Measurements from ENCODE around the gene SLC11A2. TPM values are rescaled to one million over a fixed set of nuclear protein-coding genes. Genes with fewer than 3 reads are reported as not detected.
A peak's percentile ranks its signal among the peaks of the same experiment; 100 is the strongest.

Gene SLC11A2
- total and polyA plus RNA-seq, 9 of the 15 experiments (the other 6 are each of a cell fraction or from before 2014, with no cell fraction given): 21.1 to 54.0 (median 32.9) TPM

- ATAC-seq: no peak
- Histone ChIP-seq H2AFZ (ENCODE audit: low read depth, low read length) (no peak overlapping the region), H3K27me3 (ENCODE audit: control insufficient read depth in 2 of 2, insufficient read depth in 2 of 2, low read length in 2 of 2) (no peaks in the 10 kb centered on the region), H3K27ac (ENCODE audit: extremely low read depth, low read depth, low read length) (no peak overlapping the region), H3K4me2 (ENCODE audit: insufficient read depth, low read length) (no peak overlapping the region), H3K9me1 (ENCODE audit: control insufficient read depth, insufficient read depth, low read length) (no peaks in the 10 kb centered on the region), H3K79me2 (ENCODE audit: control insufficient read depth, insufficient read depth, low read length) (peaks cover 5% of the 10 kb centered on the region; the same call in 1 of the 3 replicates), H3K4me1 (replicated peaks in 1 of 2; ENCODE audit: control insufficient read depth in 2 of 2, insufficient read depth in 2 of 2, low read length in 2 of 2) (no peaks in the 10 kb centered on the region), H3K36me3 (ENCODE audit: control insufficient read depth, insufficient read depth, low read length) (peaks cover 87% of the 10 kb centered on the region), H4K20me1 (replicated peaks; ENCODE audit: control insufficient read depth, insufficient read depth, low read length) (no peaks in the 10 kb centered on the region), H3K9ac (ENCODE audit: insufficient read depth in 1 of 2, low read depth in 2 of 2, low read length in 2 of 2) (no peak overlapping the region), H3K4me3 (no peak overlapping the region), H3K9me3 (replicated peaks; ENCODE audit: control insufficient read depth, insufficient read depth, low read depth, low read length) (no peaks in the 10 kb centered on the region)
- ChIA-PET POLR2A (interaction anchor here (0.6 to 2.1 kb wide), 5 partner anchors 8 to 431 kb away, joined by 3 to 11 read pairs (median 3); partner anchors contain the start of genes CSRNP2 and LETMD1), CTCF (ENCODE audit: low intra/inter-chr PET ratio) (no interaction called here)
- FAIRE-seq: no peak
- in situ Hi-C loops (cut with MboI) (no loop called here), intact Hi-C loops (cut with micrococcal nuclease) (no loop called here)
- DNase-seq (ENCODE audit: extremely low read depth in 1 of 4, low spot score in 3 of 4): no peak
- TF ChIP-seq PATZ1 (CRISPR knock-in tag; IDR thresholded peaks at IDR 0.05; ENCODE audit: borderline replicate concordance) (no peak), CEBPB (tag; IDR thresholded peaks at IDR 0.05) (peak; percentile 24; the same call in 1 of the 2 replicates)
- 78% methylated on average over 4 of the region's 5 CpGs for WGBS (ENCODE audit: insufficient coverage, low coverage, missing lambda C conversion rate)
- BruUV-seq (replicated peaks): no TSS peak
These were observed 30.1 kb upstream of the SLC11A2 start for GRCh38 chr12:51056242-51056641.

GRCh38 chr12:51055060-51055459 is 28.9 kb upstream of the SLC11A2 start:
- Histone ChIP-seq H3K4me1 (replicated peaks in 1 of 2; ENCODE audit: control insufficient read depth in 2 of 2, insufficient read depth in 2 of 2, low read length in 2 of 2) (0 out of 5 replicates have a peak, but pooled peaks cover 0 to 2% of the 10 kb centered on the region in 2 experiments), H3K36me3 (ENCODE audit: control insufficient read depth, insufficient read depth, low read length) (peaks cover 84% of the 10 kb centered on the region), H3K4me2 (ENCODE audit: insufficient read depth, low read length) (no peak overlapping the region), H3K27ac (ENCODE audit: extremely low read depth, low read depth, low read length) (no peak overlapping the region), H3K9ac (ENCODE audit: insufficient read depth in 1 of 2, low read depth in 2 of 2, low read length in 2 of 2) (no peak overlapping the region), H2AFZ (ENCODE audit: low read depth, low read length) (no peak overlapping the region), H3K9me3 (replicated peaks; ENCODE audit: control insufficient read depth, insufficient read depth, low read depth, low read length) (no peaks in the 10 kb centered on the region), H3K79me2 (ENCODE audit: control insufficient read depth, insufficient read depth, low read length) (peaks cover 9% of the 10 kb centered on the region), H4K20me1 (replicated peaks; ENCODE audit: control insufficient read depth, insufficient read depth, low read length) (no peaks in the 10 kb centered on the region), H3K9me1 (ENCODE audit: control insufficient read depth, insufficient read depth, low read length) (no peaks in the 10 kb centered on the region), H3K27me3 (ENCODE audit: control insufficient read depth in 2 of 2, insufficient read depth in 2 of 2, low read length in 2 of 2) (no peaks in the 10 kb centered on the region), H3K4me3 (no peak overlapping the region)
- no peak for ATAC-seq
- in situ Hi-C loops (cut with MboI): no loop called here
- ChIA-PET POLR2A (interaction anchor here (1.5 kb wide), 1 partner anchor 10 kb away, joined by 5 read pairs; no protein-coding TSS in a partner anchor), CTCF (ENCODE audit: low intra/inter-chr PET ratio) (no interaction called here)
- BruUV-seq (replicated peaks): no TSS peak
- FAIRE-seq: no peak
- TF ChIP-seq ZNF274 (IDR thresholded peaks at IDR 0.05; ENCODE audit: borderline replicate concordance, low read depth, low read length): no peak
- TF ChIP-seq, protein P1, sequence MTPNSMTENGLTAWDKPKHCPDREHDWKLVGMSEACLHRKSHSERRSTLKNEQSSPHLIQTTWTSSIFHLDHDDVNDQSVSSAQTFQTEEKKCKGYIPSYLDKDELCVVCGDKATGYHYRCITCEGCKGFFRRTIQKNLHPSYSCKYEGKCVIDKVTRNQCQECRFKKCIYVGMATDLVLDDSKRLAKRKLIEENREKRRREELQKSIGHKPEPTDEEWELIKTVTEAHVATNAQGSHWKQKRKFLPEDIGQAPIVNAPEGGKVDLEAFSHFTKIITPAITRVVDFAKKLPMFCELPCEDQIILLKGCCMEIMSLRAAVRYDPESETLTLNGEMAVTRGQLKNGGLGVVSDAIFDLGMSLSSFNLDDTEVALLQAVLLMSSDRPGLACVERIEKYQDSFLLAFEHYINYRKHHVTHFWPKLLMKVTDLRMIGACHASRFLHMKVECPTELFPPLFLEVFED (CRISPR knock-in tag; conservative IDR thresholded peaks at IDR 0.05): no peak
- intact Hi-C loops (cut with micrococcal nuclease): no loop called here
- 92% methylated on average over 2 of the region's 2 CpGs for WGBS (ENCODE audit: insufficient coverage, low coverage, missing lambda C conversion rate)
- DNase-seq (ENCODE audit: extremely low read depth in 1 of 4, low spot score in 3 of 4): no peak
